ENCODE measurements around the gene CBFA2T3. TPM values are rescaled to one million over a fixed set of nuclear protein-coding genes. Genes with fewer than 3 reads are reported as not detected.

The CBFA2T3 gene
- total RNA-seq, 1 experiment from 2014 or later = 2.9 TPM

DNA sequence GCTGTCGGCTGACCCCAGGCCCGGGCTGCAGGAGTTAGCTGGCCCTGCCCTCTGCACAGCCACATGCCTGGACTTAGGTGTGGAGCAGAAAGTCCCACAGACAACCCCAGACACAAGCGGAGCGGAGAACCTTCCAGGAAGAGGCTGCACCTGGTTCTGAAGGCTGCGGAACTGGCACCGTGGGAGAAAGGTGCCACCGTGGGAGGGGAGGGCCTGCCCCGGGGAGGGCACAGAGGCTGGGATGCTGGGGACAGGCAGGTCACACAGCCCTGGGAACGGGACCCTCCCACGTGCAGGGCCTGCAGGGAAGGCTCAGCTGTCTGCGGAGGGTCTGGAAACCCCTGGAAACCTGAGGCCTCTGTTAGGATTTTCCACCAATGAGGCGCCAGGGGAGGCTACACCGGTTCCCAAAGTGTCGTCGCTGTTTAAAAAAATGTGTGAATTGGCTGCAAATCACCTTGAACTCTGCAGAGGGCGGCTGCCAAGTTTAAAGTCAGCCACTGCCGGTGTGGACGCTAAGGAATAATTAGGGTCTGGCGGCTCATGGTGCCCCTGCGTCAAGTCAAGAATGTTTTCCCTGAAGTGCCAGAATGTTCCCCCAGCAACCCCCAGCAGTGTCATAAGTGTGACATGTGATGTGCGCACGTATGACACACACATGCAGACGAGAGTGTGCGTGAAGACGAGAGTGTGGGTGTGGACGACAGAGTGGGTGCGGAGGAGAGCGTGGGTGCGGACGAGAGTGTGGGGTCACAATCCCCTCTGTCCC, 59.7 kb downstream of the CBFA2T3 start:
- Histone ChIP-seq H2BK20ac (ENCODE audit: low read depth, low read length, poor library complexity, severe bottlenecking) (no peak overlapping the region), H3K4me1 (ENCODE audit: insufficient read depth, low read length) (no peaks in the 10 kb centered on the region), H3K4ac (ENCODE audit: low read depth, low read length) (no peak overlapping the region), H3K56ac (ENCODE audit: insufficient read length, low read depth, low read length) (no peak overlapping the region), H3K79me2 (ENCODE audit: insufficient read depth, low read length) (no peaks in the 10 kb centered on the region), H2BK15ac (ENCODE audit: low read depth, low read length) (no peak overlapping the region), H2AK5ac (ENCODE audit: insufficient read length, low read length) (no peak overlapping the region), H3K9ac (ENCODE audit: extremely low read depth, insufficient read length, low read length) (no peak overlapping the region), H3K27me3 (ENCODE audit: insufficient read depth, low read length) (no peaks in the 10 kb centered on the region), H3K18ac (ENCODE audit: insufficient read length, low read depth, low read length) (no peak overlapping the region), H4K20me1 (ENCODE audit: control insufficient read depth, insufficient read depth, insufficient read length) (no peaks in the 10 kb centered on the region), H2AFZ (ENCODE audit: low read length) (no peak overlapping the region), H2BK5ac (ENCODE audit: insufficient read length, low read length) (no peak overlapping the region), H3K27ac (ENCODE audit: insufficient read length, low read depth, low read length) (no peak overlapping the region), H3K79me1 (ENCODE audit: insufficient read depth, low read depth, low read length, poor library complexity, severe bottlenecking) (no peaks in the 10 kb centered on the region), H2BK12ac (ENCODE audit: insufficient read length, low read depth, low read length) (no peak overlapping the region), H3K14ac (ENCODE audit: insufficient read depth, low read length) (no peak overlapping the region; the same call in 1 of the 2 replicates), H4K8ac (replicated peaks; ENCODE audit: insufficient read length, low read depth, low read length) (no peak overlapping the region), H3K23ac (ENCODE audit: insufficient read length, low read depth, low read length) (no peak overlapping the region), H4K5ac (ENCODE audit: insufficient read length, low read depth, low read length) (no peak overlapping the region), H3K9me3 (ENCODE audit: control insufficient read depth, low read depth, low read length) (no peaks in the 10 kb centered on the region), H3T11ph (ENCODE audit: low read length) (no peak overlapping the region), H4K91ac (ENCODE audit: insufficient read length, low read depth, low read length) (no peak overlapping the region), H2BK120ac (ENCODE audit: low read depth, low read length, poor library complexity, severe bottlenecking) (no peak overlapping the region), H3K23me2 (ENCODE audit: insufficient read length, low read depth, low read length, poor library complexity, severe bottlenecking) (no peaks in the 10 kb centered on the region), H3K4me2 (ENCODE audit: insufficient read depth, insufficient read length, low read length) (no peak overlapping the region)
- peak; percentile 72 for DNase-seq
- peaks cover 15 to 18% of the 10 kb centered on the region in 2 experiments for H3K4me1 Mint-ChIP-seq
- H3K27ac Mint-ChIP-seq = peak overlapping the region in 2 of 3 experiments; percentile 38 to 90; a peak in 4 of 7 replicates
- no peak overlapping the region for H3K4me3 Mint-ChIP-seq
- TF ChIP-seq, protein P1, sequence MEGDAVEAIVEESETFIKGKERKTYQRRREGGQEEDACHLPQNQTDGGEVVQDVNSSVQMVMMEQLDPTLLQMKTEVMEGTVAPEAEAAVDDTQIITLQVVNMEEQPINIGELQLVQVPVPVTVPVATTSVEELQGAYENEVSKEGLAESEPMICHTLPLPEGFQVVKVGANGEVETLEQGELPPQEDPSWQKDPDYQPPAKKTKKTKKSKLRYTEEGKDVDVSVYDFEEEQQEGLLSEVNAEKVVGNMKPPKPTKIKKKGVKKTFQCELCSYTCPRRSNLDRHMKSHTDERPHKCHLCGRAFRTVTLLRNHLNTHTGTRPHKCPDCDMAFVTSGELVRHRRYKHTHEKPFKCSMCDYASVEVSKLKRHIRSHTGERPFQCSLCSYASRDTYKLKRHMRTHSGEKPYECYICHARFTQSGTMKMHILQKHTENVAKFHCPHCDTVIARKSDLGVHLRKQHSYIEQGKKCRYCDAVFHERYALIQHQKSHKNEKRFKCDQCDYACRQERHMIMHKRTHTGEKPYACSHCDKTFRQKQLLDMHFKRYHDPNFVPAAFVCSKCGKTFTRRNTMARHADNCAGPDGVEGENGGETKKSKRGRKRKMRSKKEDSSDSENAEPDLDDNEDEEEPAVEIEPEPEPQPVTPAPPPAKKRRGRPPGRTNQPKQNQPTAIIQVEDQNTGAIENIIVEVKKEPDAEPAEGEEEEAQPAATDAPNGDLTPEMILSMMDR (conservative IDR thresholded peaks at IDR 0.05) = no peak; the same call in 2 of the 3 replicates
- H3K36me3 Mint-ChIP-seq (ENCODE audit: insufficient read depth in 1 of 3, low read depth in 3 of 3) = no peaks in the 10 kb centered on the region
- WGBS (ENCODE audit: extremely low coverage, insufficient read length, low lambda C conversion rate) = no CpG with 5 or more reads among the region's 30 CpGs
- peaks cover 0 to 9% of the 10 kb centered on the region in 2 experiments; a peak in 2 of 5 replicates for H3K9me3 Mint-ChIP-seq
- H3K27me3 Mint-ChIP-seq (ENCODE audit: low read depth) = no peaks in the 10 kb centered on the region; the same call in 1 of the 2 replicates

Measured in H9 (cell line).